Suprapubic skin (tissue), 3 donors: ENCODE data around the gene RFX8.

Experiments used
- CTCF ChIP-seq, 2 donors: fragments of 200-600 bp in 1 of 2; fragments of 450-650 bp in 1 of 2; sonication (generic) in 1 of 2; IDR thresholded peaks; one replicate each; pipeline ENCODE4 v1.5.1; 2016 to 2019; ENCODE audit warnings: antibody characterized with exemption in 2 of 2, mild to moderate bottlenecking in 1 of 2, moderate library complexity in 1 of 2
- EP300 ChIP-seq: sonication (generic); formaldehyde crosslinking; IDR thresholded peaks from one replicate; pipeline ENCODE4 v1.6.1; 2017; ENCODE audit warnings: antibody characterized with exemption
- POLR2A ChIP-seq, 2 donors: fragments of 450-650 bp; IDR thresholded peaks; one replicate each; pipeline ENCODE4 v1.6.1; 2017; ENCODE audit warnings: antibody characterized with exemption in 2 of 2, mild to moderate bottlenecking in 2 of 2, moderate library complexity in 2 of 2

- TF ChIP-seq CTCF (IDR thresholded peaks at IDR 0.05) (no peak), POLR2A (IDR thresholded peaks at IDR 0.05) (no peak), EP300 (no peak)
Observed at GRCh38 chr2:101496279-101496678, 21.4 kb upstream of the RFX8 start.
